Measurements from ENCODE around the gene USP10.
A peak's percentile ranks its signal among the peaks of the same experiment; 100 is the strongest.
"Not testable (repeated sequence)": the region's sequence is repeated elsewhere in the genome, so short reads cannot be mapped to it uniquely, and the experiment has no call there.

USP10 gene

GRCh38 chr16:84730406-84731106 lies 30.8 kb downstream of the USP10 start:
- Histone ChIP-seq H3K9ac (ENCODE audit: low read depth, low read length) (peak overlapping the region; percentile 29; the same call in 1 of the 2 replicates), H3K4me3 (ENCODE audit: low read length) (no peak overlapping the region), H3K9me3 (ENCODE audit: insufficient read depth, low read depth, low read length) (no peaks in the 10 kb centered on the region), H3K27me3 (ENCODE audit: insufficient read depth, low read length) (no peaks in the 10 kb centered on the region), H3K4me1 (ENCODE audit: insufficient read depth, low read length) (peaks cover 83% of the 10 kb centered on the region), H3K36me3 (ENCODE audit: insufficient read depth, low read length) (peaks cover 13% of the 10 kb centered on the region), H3K27ac (ENCODE audit: low read depth, low read length) (peak overlapping the region; percentile 81)
- 48% methylated on average over 8 of the region's 9 CpGs for WGBS

- H3K9me3 ChIP-seq (ENCODE audit: insufficient read depth, low read depth, low read length); H3K27me3 ChIP-seq (ENCODE audit: insufficient read depth, low read length); H3K4me3 ChIP-seq (ENCODE audit: low read length): not testable (repeated sequence)
- peaks cover 74% of the 10 kb centered on the region for H3K4me1 ChIP-seq (ENCODE audit: insufficient read depth, low read length)
- 97% methylated on average over 12 of the region's 13 CpGs for WGBS
- peak overlapping the region; percentile 39; the same call in 1 of the 2 replicates for H3K9ac ChIP-seq (ENCODE audit: low read depth, low read length)
- H3K27ac ChIP-seq (ENCODE audit: low read depth, low read length) = peak overlapping the region; percentile 83
- H3K36me3 ChIP-seq (ENCODE audit: insufficient read depth, low read length) = peaks cover 13% of the 10 kb centered on the region
Measured at GRCh38 chr16:84732332-84732673, 32.5 kb downstream of the USP10 start.

- Histone ChIP-seq H3K4me1 (ENCODE audit: insufficient read depth, low read length) (peaks cover 71% of the 10 kb centered on the region), H3K36me3 (ENCODE audit: insufficient read depth, low read length) (peaks cover 13% of the 10 kb centered on the region)
Measured at GRCh38 chr16:84732674-84733352, 33.0 kb downstream of the USP10 start.

GRCh38 chr16:84735849-84736586 lies 36.2 kb downstream of the USP10 start:
- 86% methylated on average over 17 of the region's 17 CpGs for WGBS
- no peak overlapping the region for H3K4me3 ChIP-seq (ENCODE audit: low read length)

More at GRCh38 chr16:84732674-84733352, 33.0 kb downstream of the USP10 start:
- Histone ChIP-seq H3K9me3 (ENCODE audit: insufficient read depth, low read depth, low read length) (no peaks in the 10 kb centered on the region), H3K27ac (ENCODE audit: low read depth, low read length) (peak overlapping the region; percentile 83), H3K4me3 (ENCODE audit: low read length) (no peak overlapping the region), H3K27me3 (ENCODE audit: insufficient read depth, low read length) (no peaks in the 10 kb centered on the region), H3K9ac (ENCODE audit: low read depth, low read length) (peak overlapping the region; percentile 39)
- 86% methylated on average over 9 of the region's 9 CpGs for WGBS

GRCh38 chr16:84737192-84738011 lies 37.6 kb downstream of the USP10 start:
- peaks cover 34% of the 10 kb centered on the region for H3K36me3 ChIP-seq (ENCODE audit: insufficient read depth, low read length)

More at GRCh38 chr16:84735849-84736586, 36.2 kb downstream of the USP10 start:
- Histone ChIP-seq H3K9ac (ENCODE audit: low read depth, low read length) (no peak overlapping the region), H3K27me3 (ENCODE audit: insufficient read depth, low read length) (no peaks in the 10 kb centered on the region), H3K4me1 (ENCODE audit: insufficient read depth, low read length) (peaks cover 52% of the 10 kb centered on the region), H3K27ac (ENCODE audit: low read depth, low read length) (no peak overlapping the region), H3K9me3 (ENCODE audit: insufficient read depth, low read depth, low read length) (no peaks in the 10 kb centered on the region), H3K36me3 (ENCODE audit: insufficient read depth, low read length) (peaks cover 27% of the 10 kb centered on the region)

GRCh38 chr16:84738255-84739038 lies 38.6 kb downstream of the USP10 start:
- 41% methylated on average over 8 of the region's 8 CpGs for WGBS
- H3K4me3 ChIP-seq (ENCODE audit: low read length) = no peak overlapping the region
- H3K9ac ChIP-seq (ENCODE audit: low read depth, low read length) = no peak overlapping the region
- H3K27me3 ChIP-seq (ENCODE audit: insufficient read depth, low read length) = no peaks in the 10 kb centered on the region
- peaks cover 42% of the 10 kb centered on the region for H3K36me3 ChIP-seq (ENCODE audit: insufficient read depth, low read length)
- H3K27ac ChIP-seq (ENCODE audit: low read depth, low read length) = no peak overlapping the region
- H3K4me1 ChIP-seq (ENCODE audit: insufficient read depth, low read length) = peaks cover 36% of the 10 kb centered on the region
- H3K9me3 ChIP-seq (ENCODE audit: insufficient read depth, low read depth, low read length) = no peaks in the 10 kb centered on the region

More at GRCh38 chr16:84737192-84738011, 37.6 kb downstream of the USP10 start:
- Histone ChIP-seq H3K27ac (ENCODE audit: low read depth, low read length) (no peak overlapping the region), H3K9ac (ENCODE audit: low read depth, low read length) (no peak overlapping the region), H3K4me1 (ENCODE audit: insufficient read depth, low read length) (peaks cover 43% of the 10 kb centered on the region), H3K27me3 (ENCODE audit: insufficient read depth, low read length) (no peaks in the 10 kb centered on the region), H3K9me3 (ENCODE audit: insufficient read depth, low read depth, low read length) (no peaks in the 10 kb centered on the region), H3K4me3 (ENCODE audit: low read length) (no peak overlapping the region)
- 85% methylated on average over 12 of the region's 12 CpGs for WGBS

GRCh38 chr16:84739349-84740124 lies 39.7 kb downstream of the USP10 start:
- H3K4me3 ChIP-seq (ENCODE audit: low read length) = no peak overlapping the region
- H3K4me1 ChIP-seq (ENCODE audit: insufficient read depth, low read length) = peaks cover 26% of the 10 kb centered on the region
- no peaks in the 10 kb centered on the region for H3K27me3 ChIP-seq (ENCODE audit: insufficient read depth, low read length)
- no peak overlapping the region for H3K9ac ChIP-seq (ENCODE audit: low read depth, low read length)
- 93% methylated on average over 6 of the region's 7 CpGs for WGBS
- H3K27ac ChIP-seq (ENCODE audit: low read depth, low read length) = no peak overlapping the region
- no peaks in the 10 kb centered on the region for H3K9me3 ChIP-seq (ENCODE audit: insufficient read depth, low read depth, low read length)
- H3K36me3 ChIP-seq (ENCODE audit: insufficient read depth, low read length) = peaks cover 38% of the 10 kb centered on the region

GRCh38 chr16:84740596-84741116 lies 40.9 kb downstream of the USP10 start:
- Histone ChIP-seq H3K4me1 (ENCODE audit: insufficient read depth, low read length) (peaks cover 15% of the 10 kb centered on the region), H3K4me3 (ENCODE audit: low read length) (no peak overlapping the region), H3K9ac (ENCODE audit: low read depth, low read length) (no peak overlapping the region), H3K36me3 (ENCODE audit: insufficient read depth, low read length) (peaks cover 47% of the 10 kb centered on the region), H3K9me3 (ENCODE audit: insufficient read depth, low read depth, low read length) (no peaks in the 10 kb centered on the region), H3K27ac (ENCODE audit: low read depth, low read length) (no peak overlapping the region), H3K27me3 (ENCODE audit: insufficient read depth, low read length) (no peaks in the 10 kb centered on the region)
- 93% methylated on average over 5 of the region's 5 CpGs for WGBS

- Histone ChIP-seq H3K36me3 (ENCODE audit: insufficient read depth, low read length) (peaks cover 54% of the 10 kb centered on the region), H3K4me1 (ENCODE audit: insufficient read depth, low read length) (peaks cover 9% of the 10 kb centered on the region; the same call in 1 of the 2 replicates), H3K27ac (ENCODE audit: low read depth, low read length) (no peak overlapping the region), H3K9ac (ENCODE audit: low read depth, low read length) (no peak overlapping the region), H3K27me3 (ENCODE audit: insufficient read depth, low read length) (no peaks in the 10 kb centered on the region), H3K4me3 (ENCODE audit: low read length) (no peak overlapping the region), H3K9me3 (ENCODE audit: insufficient read depth, low read depth, low read length) (no peaks in the 10 kb centered on the region)
- WGBS = 81% methylated on average over 4 of the region's 4 CpGs
Measured at GRCh38 chr16:84741340-84741830, 41.6 kb downstream of the USP10 start.
